ENCODE measurements around the gene PALM. TPM values are rescaled to one million over a fixed set of nuclear protein-coding genes. Genes with fewer than 3 reads are reported as not detected.
"Not testable (repeated sequence)": the region's sequence is repeated elsewhere in the genome, so short reads cannot be mapped to it uniquely, and the experiment has no call there.

PALM gene
- total RNA-seq, 4 donors from 2014 or later: 4.4 to 10.2 (median 7.2) TPM

DNA sequence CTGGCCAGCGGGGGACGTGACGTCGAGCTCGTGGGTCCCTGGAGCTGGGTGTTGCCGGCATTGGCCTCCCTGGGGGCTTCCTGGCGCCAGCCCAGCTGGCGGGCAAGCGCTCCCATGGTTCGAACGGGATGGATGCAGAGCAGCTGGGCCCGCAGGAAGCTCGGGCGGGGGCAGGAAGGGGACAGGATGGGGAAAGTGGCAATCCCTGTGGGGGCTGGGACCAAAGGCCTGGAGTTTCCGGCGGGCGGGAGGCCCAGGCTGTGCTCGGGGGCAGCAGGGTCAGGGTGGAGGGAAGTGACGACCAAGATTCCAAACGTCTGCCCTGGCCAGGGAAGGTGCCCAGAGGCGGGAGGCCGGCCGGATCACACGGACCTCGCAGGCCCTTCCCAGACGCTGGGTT is 19.3 kb downstream of the PALM start:
- DNase-seq: peak; percentile 12 to 58
- no peaks in the 10 kb centered on the region for H3K27me3 ChIP-seq
- intact Hi-C loops (cut with DNase I; ENCODE audit: low total_unique reads) (no loop called here), in situ Hi-C loops (cut with MboI; ENCODE audit: low sequenced_read_pairs in 4 of 4) (no loop called here)
- TF ChIP-seq POLR2A (IDR thresholded peaks at IDR 0.05) (peak in 1 of 2 donors; percentile 12), CTCF (IDR thresholded peaks at IDR 0.05 in 4 of 5, conservative IDR thresholded peaks at IDR 0.05 in 1 of 5) (no peak)
- ATAC-seq: peak; percentile 75 to 79
- no peaks in the 10 kb centered on the region for H3K4me1 ChIP-seq
- H3K9me3 ChIP-seq: no peaks in the 10 kb centered on the region
- no peaks in the 10 kb centered on the region for H3K36me3 ChIP-seq
- no peak overlapping the region for H3K4me3 ChIP-seq
- peak overlapping the region; percentile 74 to 81 (median 81) for H3K27ac ChIP-seq

DNA sequence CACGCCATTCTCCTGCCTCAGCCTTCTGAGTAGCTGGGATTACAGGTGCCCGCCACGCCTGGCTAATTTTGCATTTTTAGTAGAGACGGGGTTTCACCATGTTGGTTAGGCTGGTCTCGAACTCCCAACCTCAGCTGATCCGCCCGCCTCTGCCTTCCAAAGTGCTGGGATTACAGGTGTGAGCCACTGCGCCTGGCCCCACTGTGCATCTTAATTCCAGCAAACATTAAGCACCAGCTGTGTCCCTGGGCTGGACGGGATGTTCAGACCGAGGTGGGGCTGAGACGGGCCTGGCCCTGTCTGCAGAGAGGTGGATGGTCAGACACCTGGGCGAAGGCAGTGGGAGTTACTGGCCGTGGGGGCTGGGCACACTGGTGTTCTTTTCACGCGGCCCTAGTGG is 20.8 kb downstream of the PALM start:
- H3K36me3 ChIP-seq; H3K4me1 ChIP-seq; DNase-seq; H3K27ac ChIP-seq; H3K9me3 ChIP-seq; ATAC-seq; H3K4me3 ChIP-seq; H3K27me3 ChIP-seq; intact Hi-C loops (cut with DNase I; ENCODE audit: low total_unique reads); in situ Hi-C loops (cut with MboI; ENCODE audit: low sequenced_read_pairs in 4 of 4): not testable (repeated sequence)

- TF ChIP-seq POLR2A (IDR thresholded peaks at IDR 0.05) (no peak), CTCF (IDR thresholded peaks at IDR 0.05 in 4 of 5, conservative IDR thresholded peaks at IDR 0.05 in 1 of 5) (no peak)
- in situ Hi-C loops (cut with MboI; ENCODE audit: low sequenced_read_pairs in 4 of 4): loop anchor here in 3 of 4 donors (5.0 to 10.0 kb wide), 2 partner anchors 63 to 65 kb away; partner anchors contain the start of gene RNF126 (in 1 of the 3)
- H3K36me3 ChIP-seq: no peaks in the 10 kb centered on the region
Measured at GRCh38 chr19:729965-730668, 21.4 kb downstream of the PALM start.

GRCh38 chr19:731000-731399 is 22.3 kb downstream of the PALM start:
- intact Hi-C loops (cut with DNase I; ENCODE audit: low total_unique reads): no loop called here
- Histone ChIP-seq H3K27me3 (no peaks in the 10 kb centered on the region), H3K27ac (no peak overlapping the region), H3K4me1 (no peaks in the 10 kb centered on the region), H3K4me3 (no peak overlapping the region), H3K9me3 (no peaks in the 10 kb centered on the region), H3K36me3 (no peaks in the 10 kb centered on the region)
- in situ Hi-C loops (cut with MboI; ENCODE audit: low sequenced_read_pairs in 4 of 4): loop anchor here in 3 of 4 donors (5.0 to 10.0 kb wide), 2 partner anchors 64 to 66 kb away; partner anchors contain the start of gene RNF126 (in 1 of the 3)
- no peak for DNase-seq
- TF ChIP-seq CTCF (IDR thresholded peaks at IDR 0.05 in 4 of 5, conservative IDR thresholded peaks at IDR 0.05 in 1 of 5) (no peak), POLR2A (IDR thresholded peaks at IDR 0.05) (no peak)
- no peak for ATAC-seq

More at GRCh38 chr19:729965-730668, 21.4 kb downstream of the PALM start:
- ATAC-seq: no peak
- intact Hi-C loops (cut with DNase I; ENCODE audit: low total_unique reads): no loop called here
- peak overlapping the region in 1 of 4 donors; percentile 7 for H3K27ac ChIP-seq
- no peaks in the 10 kb centered on the region for H3K27me3 ChIP-seq
- no peaks in the 10 kb centered on the region for H3K9me3 ChIP-seq
- DNase-seq: no peak
- H3K4me3 ChIP-seq: no peak overlapping the region
- H3K4me1 ChIP-seq: no peaks in the 10 kb centered on the region

DNA sequence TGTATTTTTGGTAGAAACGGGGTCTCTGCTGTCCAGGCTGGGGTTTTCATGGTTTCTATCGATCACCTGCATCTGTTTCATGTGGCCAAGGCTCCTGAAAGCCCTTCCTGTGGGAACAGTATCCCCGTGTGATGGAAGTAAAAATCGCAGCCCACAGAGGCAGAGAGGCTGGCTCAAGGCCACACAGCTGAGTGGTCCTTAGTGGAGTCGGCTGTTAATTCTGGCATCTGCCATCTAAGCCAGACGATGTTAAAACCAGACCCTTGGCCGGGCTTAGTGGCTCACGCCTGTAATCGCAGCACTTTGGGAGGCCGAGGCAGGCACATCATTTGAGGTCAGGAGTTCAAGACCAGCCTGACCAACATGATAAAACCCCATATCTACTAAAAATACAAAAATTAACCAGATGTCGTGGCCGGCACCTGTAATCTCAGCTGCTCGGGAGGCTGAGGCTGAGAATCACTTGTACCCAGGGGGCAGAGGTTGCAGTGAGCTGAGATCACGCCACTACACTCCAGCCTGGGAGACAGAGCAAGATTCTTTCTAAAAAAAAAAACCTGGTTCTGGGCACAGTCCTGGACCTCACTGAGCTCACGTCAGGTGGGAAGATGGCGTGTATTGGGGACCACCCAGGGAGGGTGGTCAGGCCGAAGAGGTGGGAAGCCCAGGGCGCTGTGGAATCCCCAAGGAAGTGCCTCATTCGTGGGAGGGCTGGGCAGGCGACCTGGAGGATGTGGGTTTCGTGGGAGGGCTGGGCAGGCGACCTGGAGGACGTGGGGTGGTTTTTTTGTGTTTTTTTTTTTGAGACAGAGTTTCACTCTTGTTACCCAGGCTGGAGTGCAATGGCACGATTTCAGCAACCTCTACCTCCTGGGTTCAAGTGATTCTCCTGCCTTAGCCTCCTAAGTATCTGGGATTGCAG is 23.7 kb downstream of the PALM start:
- in situ Hi-C loops (cut with MboI; ENCODE audit: low sequenced_read_pairs in 4 of 4): loop anchor here in 3 of 4 donors (5.0 to 10.0 kb wide), 2 partner anchors 65 to 68 kb away; partner anchors contain the start of gene RNF126 (in 1 of the 3)
- ATAC-seq (no peak), DNase-seq (no peak)
- no peaks in the 10 kb centered on the region for H3K9me3 ChIP-seq
- no peak overlapping the region for H3K27ac ChIP-seq
- TF ChIP-seq CTCF (IDR thresholded peaks at IDR 0.05 in 4 of 5, conservative IDR thresholded peaks at IDR 0.05 in 1 of 5) (no peak), POLR2A (IDR thresholded peaks at IDR 0.05) (no peak)
- intact Hi-C loops (cut with DNase I; ENCODE audit: low total_unique reads): no loop called here
- H3K27me3 ChIP-seq: no peaks in the 10 kb centered on the region
- no peaks in the 10 kb centered on the region for H3K4me1 ChIP-seq
- H3K4me3 ChIP-seq: no peak overlapping the region
- no peaks in the 10 kb centered on the region for H3K36me3 ChIP-seq

All from gastrocnemius medialis (tissue), 4 donors.